HG03045 (cell line): ENCODE results near the gene IFITM2.
"Not testable (repeated sequence)": the region's sequence is repeated elsewhere in the genome, so short reads cannot be mapped to it uniquely, and the experiment has no call there.

Experiments
- ATAC-seq: cut with Tn5 transposase; IDR thresholded peaks from one replicate; pipeline ENCODE4 v1.9.1; 2021; ENCODE audit warnings: mild to moderate bottlenecking, moderate library complexity; ENCODE audit not compliant: unreplicated experiment

IFITM2 gene

GRCh38 chr11:337711-338110, 30.1 kb downstream of the IFITM2 start:
- ATAC-seq, result no peak

GRCh38 chr11:339963-340362, 32.3 kb downstream of the IFITM2 start:
- no peak for ATAC-seq

GRCh38 chr11:340539-341512, 33.2 kb downstream of the IFITM2 start:
- no peak for ATAC-seq

GRCh38 chr11:342328-342727, 34.7 kb downstream of the IFITM2 start:
- ATAC-seq, result no peak

GRCh38 chr11:344836-345578, 37.4 kb downstream of the IFITM2 start:
- ATAC-seq, result no peak

GRCh38 chr11:346529-346928, 38.9 kb downstream of the IFITM2 start:
- no peak for ATAC-seq

GRCh38 chr11:349270-349954, 41.8 kb downstream of the IFITM2 start:
- ATAC-seq, result not testable (repeated sequence)

- ATAC-seq, result not testable (repeated sequence)
Measured at GRCh38 chr11:350033-350722, 42.6 kb downstream of the IFITM2 start.

- ATAC-seq, result no peak
Measured at GRCh38 chr11:350723-351255, 43.2 kb downstream of the IFITM2 start.

- no peak for ATAC-seq
Measured at GRCh38 chr11:351411-351810, 43.8 kb downstream of the IFITM2 start.

- ATAC-seq, result no peak
Measured at GRCh38 chr11:352456-353031, 44.9 kb downstream of the IFITM2 start.

GRCh38 chr11:353179-353873, 45.7 kb downstream of the IFITM2 start:
- no peak for ATAC-seq

GRCh38 chr11:355581-356458, 48.2 kb downstream of the IFITM2 start:
- peak; percentile 65 for ATAC-seq

GRCh38 chr11:356610-357009, 49.0 kb downstream of the IFITM2 start:
- no peak for ATAC-seq

GRCh38 chr11:357582-357981, 50.0 kb downstream of the IFITM2 start:
- ATAC-seq, result no peak

GRCh38 chr11:358129-358800, 50.6 kb downstream of the IFITM2 start:
- no peak for ATAC-seq
